ENCODE measurements around the gene CCNQ.

Gene CCNQ

GRCh38 chrX:153641627-153642026, 42.7 kb upstream of the CCNQ start:
- Histone ChIP-seq H3K9ac (ENCODE audit: low read length) (no peak overlapping the region), H3K9me3 (ENCODE audit: low read length) (no peaks in the 10 kb centered on the region), H3K4me3 (ENCODE audit: low read depth in 1 of 2, low read length in 2 of 2) (no peak overlapping the region), H3K27ac (ENCODE audit: low read depth, low read length) (no peak overlapping the region), H3K36me3 (ENCODE audit: insufficient read depth, low read length) (no peaks in the 10 kb centered on the region), H3K27me3 (ENCODE audit: control insufficient read depth in 1 of 2, insufficient read depth in 2 of 2, low read length in 2 of 2) (peaks cover 28 to 66% of the 10 kb centered on the region in 2 donors), H3K4me1 (ENCODE audit: insufficient read depth, low read length) (no peaks in the 10 kb centered on the region)

DNA sequence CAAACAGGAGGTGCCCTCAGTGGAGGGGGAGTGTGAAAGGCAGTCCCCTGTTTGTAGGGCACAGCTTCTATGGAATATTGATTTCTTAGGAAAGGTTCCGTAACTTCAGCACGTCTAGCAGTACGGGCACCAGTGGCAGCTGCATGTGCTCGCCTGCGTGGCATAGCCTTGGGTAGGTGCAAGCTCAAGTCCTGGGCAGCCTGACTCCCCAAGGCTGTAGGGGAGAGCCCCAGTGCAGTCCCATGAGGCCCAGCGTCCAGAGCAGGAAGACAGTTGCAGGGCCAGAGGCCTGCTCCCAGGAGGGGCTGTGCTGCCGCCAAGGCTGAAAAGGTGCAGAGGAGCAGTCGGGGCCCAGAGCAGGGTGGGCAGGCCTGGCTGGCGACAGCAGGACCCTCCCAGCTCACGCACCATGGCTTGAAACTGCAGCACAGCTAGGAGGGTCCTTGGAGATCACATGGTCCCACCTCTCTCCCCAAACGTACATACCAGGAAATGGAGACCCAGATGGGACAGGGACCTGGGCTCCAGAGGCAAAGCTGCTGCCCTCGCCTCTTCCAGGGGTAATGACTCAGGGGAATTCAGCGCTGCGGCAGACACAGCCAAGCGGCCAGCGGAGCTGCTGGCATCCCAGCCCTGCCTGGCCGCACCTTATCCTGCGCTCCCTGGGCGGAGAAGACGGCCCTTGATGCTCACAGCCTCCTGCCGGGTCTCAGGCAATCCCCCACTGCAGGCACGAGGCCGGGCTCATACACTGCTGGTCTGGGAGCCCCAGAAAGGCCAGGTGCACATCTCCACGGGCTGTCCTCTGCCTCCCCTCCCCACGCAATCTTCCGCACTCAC, 42.0 kb upstream of the CCNQ start:
- Histone ChIP-seq H3K9ac (ENCODE audit: low read length) (no peak overlapping the region), H3K9me3 (ENCODE audit: low read length) (no peaks in the 10 kb centered on the region), H3K27me3 (ENCODE audit: control insufficient read depth in 1 of 2, insufficient read depth in 2 of 2, low read length in 2 of 2) (peaks cover 21 to 62% of the 10 kb centered on the region in 2 donors), H3K36me3 (ENCODE audit: insufficient read depth, low read length) (no peaks in the 10 kb centered on the region), H3K4me1 (ENCODE audit: insufficient read depth, low read length) (no peaks in the 10 kb centered on the region), H3K4me3 (ENCODE audit: low read depth in 1 of 2, low read length in 2 of 2) (no peak overlapping the region), H3K27ac (ENCODE audit: low read depth, low read length) (no peak overlapping the region)

DNA sequence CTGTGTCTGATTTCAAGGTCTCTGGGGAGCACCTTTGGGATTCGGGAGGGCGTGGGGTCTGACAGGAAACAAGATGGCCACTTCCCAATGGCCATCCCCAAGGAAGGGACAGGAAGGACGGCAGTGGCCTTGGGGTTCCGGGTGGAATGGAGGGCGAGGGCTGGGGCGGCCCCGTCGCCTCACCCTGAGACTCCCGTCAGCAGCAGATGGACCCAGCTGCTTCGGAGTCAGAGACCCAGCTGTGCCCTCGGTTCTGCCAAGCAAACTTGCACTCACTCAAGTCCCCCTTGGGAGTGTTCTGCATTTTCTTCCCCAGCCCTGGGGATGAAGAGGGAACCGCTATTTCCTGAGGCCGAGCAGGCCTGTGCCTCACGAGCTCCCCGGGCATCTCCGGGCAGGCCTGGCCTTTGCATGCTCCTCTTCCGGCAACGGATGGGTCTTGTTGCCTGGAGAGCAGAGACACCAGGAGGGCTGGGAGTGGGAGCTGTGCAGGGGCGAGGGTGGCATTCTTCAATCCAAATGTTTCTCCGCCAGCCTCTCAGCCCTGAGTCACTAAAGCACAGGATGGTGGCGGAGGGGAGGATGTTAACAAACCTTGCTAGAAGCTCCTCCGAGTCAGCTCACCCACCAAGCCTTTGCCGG, 41.2 kb upstream of the CCNQ start:
- Histone ChIP-seq H3K27me3 (ENCODE audit: control insufficient read depth in 1 of 2, insufficient read depth in 2 of 2, low read length in 2 of 2) (peaks cover 16 to 54% of the 10 kb centered on the region in 2 donors), H3K4me1 (ENCODE audit: insufficient read depth, low read length) (no peaks in the 10 kb centered on the region), H3K9me3 (ENCODE audit: low read length) (no peaks in the 10 kb centered on the region), H3K27ac (ENCODE audit: low read depth, low read length) (no peak overlapping the region), H3K4me3 (ENCODE audit: low read depth in 1 of 2, low read length in 2 of 2) (no peak overlapping the region), H3K36me3 (ENCODE audit: insufficient read depth, low read length) (no peaks in the 10 kb centered on the region), H3K9ac (ENCODE audit: low read length) (no peak overlapping the region)

DNA sequence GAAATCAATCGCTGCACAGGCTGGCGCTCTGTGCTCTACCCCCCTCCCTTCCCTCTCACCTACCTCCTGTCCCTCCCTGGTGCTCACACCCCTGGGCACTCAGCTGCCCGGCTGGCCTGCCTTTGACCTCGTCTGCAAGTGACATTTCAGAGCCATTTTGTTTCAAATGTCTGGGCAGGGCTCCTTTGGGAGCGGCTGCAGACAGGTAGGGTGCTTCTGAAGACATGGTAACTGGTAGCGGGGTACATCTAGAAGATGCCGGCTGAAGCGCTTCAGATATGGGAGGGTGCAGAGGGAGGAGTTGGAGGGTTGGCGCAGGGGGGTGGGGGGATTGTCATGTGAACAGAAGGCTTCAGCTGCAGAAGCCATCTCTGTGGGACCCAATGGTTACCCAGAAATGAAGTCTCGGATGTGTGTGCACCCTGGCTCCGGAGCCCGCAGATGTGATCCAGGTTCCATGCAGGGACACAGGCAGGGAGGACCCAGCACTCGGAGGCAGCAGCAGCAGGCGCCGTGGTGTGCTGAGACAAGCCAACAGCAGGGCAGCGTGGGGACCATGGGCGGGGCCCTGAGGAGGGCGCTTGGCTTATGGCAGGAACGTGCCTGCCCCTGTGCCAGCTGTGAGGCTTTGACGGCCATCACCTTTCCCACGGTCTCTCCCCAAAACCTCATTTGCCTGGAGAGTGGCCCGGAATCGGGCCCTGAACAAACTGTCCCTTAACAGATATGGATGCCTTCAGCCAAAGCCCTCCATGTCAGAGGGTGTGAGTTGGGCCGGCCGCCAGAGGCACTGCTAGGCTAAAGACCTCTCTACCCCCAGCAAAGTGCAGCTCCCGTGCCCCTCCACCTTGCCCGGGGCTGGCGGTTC, 40.5 kb upstream of the CCNQ start:
- H3K4me1 ChIP-seq (ENCODE audit: insufficient read depth, low read length): no peaks in the 10 kb centered on the region
- no peaks in the 10 kb centered on the region for H3K36me3 ChIP-seq (ENCODE audit: insufficient read depth, low read length)
- no peak overlapping the region for H3K9ac ChIP-seq (ENCODE audit: low read length)
- no peaks in the 10 kb centered on the region for H3K9me3 ChIP-seq (ENCODE audit: low read length)
- no peak overlapping the region for H3K4me3 ChIP-seq (ENCODE audit: low read depth in 1 of 2, low read length in 2 of 2)
- H3K27me3 ChIP-seq (ENCODE audit: control insufficient read depth in 1 of 2, insufficient read depth in 2 of 2, low read length in 2 of 2): peaks cover 9 to 47% of the 10 kb centered on the region in 2 donors
- H3K27ac ChIP-seq (ENCODE audit: low read depth, low read length): no peak overlapping the region

DNA sequence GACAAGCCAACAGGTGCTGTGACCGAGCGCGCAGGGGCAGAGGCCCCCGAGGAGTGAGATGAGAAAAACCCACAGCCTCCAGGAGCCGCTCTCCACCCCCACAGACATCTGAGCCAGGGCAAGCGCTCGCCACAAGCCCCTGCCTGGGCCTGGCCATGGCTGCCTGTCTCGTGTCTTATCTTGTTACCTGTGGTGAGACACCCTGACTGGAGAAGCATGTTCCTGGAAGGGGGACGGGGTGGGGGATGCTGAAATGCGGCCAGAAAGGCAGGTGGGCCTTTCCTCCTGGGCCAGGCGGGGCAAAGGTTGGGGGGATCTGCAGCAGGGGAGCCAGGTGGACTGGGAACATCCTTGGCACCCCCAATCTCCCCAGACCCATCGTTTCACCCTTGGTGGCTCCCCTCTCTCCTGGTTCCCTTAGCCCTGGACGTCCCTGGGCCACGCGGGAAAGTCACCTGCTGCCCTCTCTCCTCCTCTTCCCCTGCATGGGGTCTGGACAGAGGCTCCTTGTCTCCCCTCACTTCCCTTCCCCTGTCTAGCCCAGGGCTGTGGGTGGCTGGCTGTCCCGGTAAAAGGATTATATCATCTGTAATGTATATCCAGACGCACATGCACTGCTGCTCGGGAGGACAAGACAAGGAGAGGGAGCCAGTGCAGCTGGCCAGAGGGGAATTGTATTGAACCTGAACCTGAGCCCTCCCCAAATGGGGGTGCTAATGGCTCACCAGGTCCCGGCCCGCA, 39.7 kb upstream of the CCNQ start:
- Histone ChIP-seq H3K27me3 (ENCODE audit: control insufficient read depth in 1 of 2, insufficient read depth in 2 of 2, low read length in 2 of 2) (peaks cover 8 to 42% of the 10 kb centered on the region in 2 donors), H3K4me3 (ENCODE audit: low read depth in 1 of 2, low read length in 2 of 2) (no peak overlapping the region), H3K9ac (ENCODE audit: low read length) (no peak overlapping the region), H3K9me3 (ENCODE audit: low read length) (no peaks in the 10 kb centered on the region), H3K27ac (ENCODE audit: low read depth, low read length) (no peak overlapping the region), H3K36me3 (ENCODE audit: insufficient read depth, low read length) (no peaks in the 10 kb centered on the region), H3K4me1 (ENCODE audit: insufficient read depth, low read length) (no peaks in the 10 kb centered on the region)

GRCh38 chrX:153638041-153638371, 39.1 kb upstream of the CCNQ start:
- peaks cover 6 to 36% of the 10 kb centered on the region in 2 donors for H3K27me3 ChIP-seq (ENCODE audit: control insufficient read depth in 1 of 2, insufficient read depth in 2 of 2, low read length in 2 of 2)
- no peaks in the 10 kb centered on the region for H3K4me1 ChIP-seq (ENCODE audit: insufficient read depth, low read length)
- no peak overlapping the region for H3K9ac ChIP-seq (ENCODE audit: low read length)
- no peak overlapping the region for H3K27ac ChIP-seq (ENCODE audit: low read depth, low read length)
- no peak overlapping the region for H3K4me3 ChIP-seq (ENCODE audit: low read depth in 1 of 2, low read length in 2 of 2)
- H3K36me3 ChIP-seq (ENCODE audit: insufficient read depth, low read length): no peaks in the 10 kb centered on the region
- no peaks in the 10 kb centered on the region for H3K9me3 ChIP-seq (ENCODE audit: low read length)

DNA sequence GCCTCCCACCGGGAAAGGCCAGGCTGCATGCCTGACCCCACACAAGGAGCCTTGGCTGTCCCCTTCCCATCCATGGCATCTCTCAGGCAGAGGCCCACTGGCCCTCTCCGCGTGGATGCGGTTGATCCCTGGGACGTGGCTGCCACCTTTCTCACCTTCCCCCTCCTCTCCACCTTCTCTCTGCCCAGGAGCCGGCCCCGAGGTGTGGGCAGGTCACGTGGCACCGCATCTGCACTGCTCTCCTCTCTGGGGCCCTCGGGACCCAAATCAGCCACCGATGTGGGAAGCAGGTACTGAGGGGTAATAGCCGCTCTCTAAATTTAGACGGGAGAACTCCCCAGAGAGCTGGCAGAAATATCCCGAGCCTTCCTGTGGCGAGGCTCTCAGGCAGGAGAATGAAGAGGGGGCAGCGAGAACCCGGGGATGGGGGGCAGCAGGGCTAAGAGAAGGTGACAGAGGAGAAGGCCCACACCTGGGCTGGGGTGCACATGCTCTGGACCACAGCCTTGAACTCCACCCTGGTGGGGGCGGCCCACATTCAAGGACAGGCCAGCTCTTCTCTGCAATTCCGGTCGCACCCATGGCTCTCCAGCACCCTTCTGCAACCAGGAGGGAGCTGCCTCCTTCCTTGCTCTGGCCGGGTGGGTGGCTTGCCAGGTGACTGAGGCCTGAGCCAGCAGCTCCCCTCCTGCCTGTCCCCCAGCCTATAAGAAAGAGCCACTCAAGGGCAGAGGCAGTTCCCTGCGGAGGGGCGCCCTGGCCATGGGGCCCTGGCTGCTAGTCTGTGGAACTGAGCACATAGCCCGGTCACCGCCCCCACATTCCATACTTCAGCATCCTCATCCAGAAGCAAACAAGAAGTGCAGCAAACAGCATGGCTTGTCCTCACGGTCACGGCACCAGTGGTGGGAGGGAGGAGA, 38.4 kb upstream of the CCNQ start:
- Histone ChIP-seq H3K9me3 (ENCODE audit: low read length) (no peaks in the 10 kb centered on the region), H3K4me1 (ENCODE audit: insufficient read depth, low read length) (no peaks in the 10 kb centered on the region), H3K4me3 (ENCODE audit: low read depth in 1 of 2, low read length in 2 of 2) (no peak overlapping the region), H3K36me3 (ENCODE audit: insufficient read depth, low read length) (no peaks in the 10 kb centered on the region), H3K27ac (ENCODE audit: low read depth, low read length) (no peak overlapping the region), H3K9ac (ENCODE audit: low read length) (no peak overlapping the region), H3K27me3 (ENCODE audit: control insufficient read depth in 1 of 2, insufficient read depth in 2 of 2, low read length in 2 of 2) (peaks cover 5 to 30% of the 10 kb centered on the region in 2 donors)

DNA sequence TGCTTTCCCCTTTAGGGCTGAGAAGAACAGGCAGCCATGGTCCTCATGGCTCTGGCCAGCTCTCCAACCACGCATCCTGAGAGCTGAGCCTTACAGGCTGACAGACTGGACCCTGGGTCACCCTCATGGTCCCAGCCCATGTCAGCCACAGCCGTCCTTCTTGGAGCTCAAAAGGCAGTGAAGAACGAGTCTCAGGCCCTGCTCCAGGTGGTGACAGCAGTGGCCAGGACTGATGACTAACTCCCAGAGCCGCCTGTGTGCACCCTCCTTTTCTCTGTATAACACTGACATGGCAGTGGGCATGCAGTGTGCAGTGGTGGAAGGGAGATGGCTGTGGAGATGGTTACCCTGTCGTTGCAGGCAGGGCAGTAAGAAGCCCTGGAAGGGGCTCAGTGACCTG, 37.8 kb upstream of the CCNQ start:
- H3K9ac ChIP-seq (ENCODE audit: low read length): no peak overlapping the region
- no peak overlapping the region for H3K4me3 ChIP-seq (ENCODE audit: low read depth in 1 of 2, low read length in 2 of 2)
- H3K27me3 ChIP-seq (ENCODE audit: control insufficient read depth in 1 of 2, insufficient read depth in 2 of 2, low read length in 2 of 2): peaks cover 3 to 26% of the 10 kb centered on the region in 2 donors
- no peaks in the 10 kb centered on the region for H3K36me3 ChIP-seq (ENCODE audit: insufficient read depth, low read length)
- H3K27ac ChIP-seq (ENCODE audit: low read depth, low read length): no peak overlapping the region
- no peaks in the 10 kb centered on the region for H3K9me3 ChIP-seq (ENCODE audit: low read length)
- no peaks in the 10 kb centered on the region for H3K4me1 ChIP-seq (ENCODE audit: insufficient read depth, low read length)

DNA sequence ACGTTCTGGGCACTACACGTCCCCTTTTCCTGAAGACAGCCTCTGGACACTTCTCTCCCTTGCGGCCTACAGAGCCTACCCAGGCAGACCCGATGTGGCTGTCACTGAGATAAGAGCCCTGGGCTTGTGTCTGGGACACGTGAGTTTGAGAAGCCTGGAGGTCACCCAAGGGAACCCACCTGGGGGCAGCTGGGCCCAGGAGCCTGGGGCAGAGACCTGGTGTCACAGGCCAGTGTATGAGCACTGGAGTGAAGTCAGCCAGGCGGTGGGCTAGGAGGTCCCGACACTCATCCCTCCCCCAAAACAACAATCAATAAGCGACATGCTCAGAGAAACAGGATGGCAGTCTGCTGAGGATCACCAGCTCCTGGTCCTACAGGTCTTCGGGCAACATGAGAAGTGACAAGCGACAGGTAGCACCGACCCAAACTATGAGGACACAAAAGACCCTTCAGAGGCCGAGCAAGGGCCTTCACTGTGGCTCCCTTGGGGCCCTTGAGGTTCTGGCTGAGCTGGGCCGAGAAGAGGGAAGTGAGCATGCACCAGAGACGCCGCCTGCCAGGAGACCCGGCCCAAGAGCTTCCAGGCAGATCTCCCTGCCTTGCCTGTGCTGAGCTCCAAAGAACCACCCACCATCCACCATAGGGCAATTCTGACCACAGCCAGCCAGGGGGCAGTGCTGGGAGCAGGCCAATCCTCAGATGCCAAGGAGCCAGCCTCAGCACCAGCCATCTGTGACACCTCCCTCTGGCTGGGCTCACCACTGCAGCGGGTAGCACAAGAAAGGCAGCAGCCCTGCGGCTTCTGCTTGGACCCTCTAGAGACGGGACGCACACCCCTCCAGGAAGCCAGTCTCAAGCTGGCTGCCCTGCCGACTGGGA, 37.1 kb upstream of the CCNQ start:
- Histone ChIP-seq H3K9ac (ENCODE audit: low read length) (no peak overlapping the region), H3K9me3 (ENCODE audit: low read length) (no peaks in the 10 kb centered on the region), H3K4me1 (ENCODE audit: insufficient read depth, low read length) (no peaks in the 10 kb centered on the region), H3K4me3 (ENCODE audit: low read depth in 1 of 2, low read length in 2 of 2) (no peak overlapping the region), H3K36me3 (ENCODE audit: insufficient read depth, low read length) (no peaks in the 10 kb centered on the region), H3K27me3 (ENCODE audit: control insufficient read depth in 1 of 2, insufficient read depth in 2 of 2, low read length in 2 of 2) (peaks cover 0 to 19% of the 10 kb centered on the region in 2 donors), H3K27ac (ENCODE audit: low read depth, low read length) (no peak overlapping the region)

DNA sequence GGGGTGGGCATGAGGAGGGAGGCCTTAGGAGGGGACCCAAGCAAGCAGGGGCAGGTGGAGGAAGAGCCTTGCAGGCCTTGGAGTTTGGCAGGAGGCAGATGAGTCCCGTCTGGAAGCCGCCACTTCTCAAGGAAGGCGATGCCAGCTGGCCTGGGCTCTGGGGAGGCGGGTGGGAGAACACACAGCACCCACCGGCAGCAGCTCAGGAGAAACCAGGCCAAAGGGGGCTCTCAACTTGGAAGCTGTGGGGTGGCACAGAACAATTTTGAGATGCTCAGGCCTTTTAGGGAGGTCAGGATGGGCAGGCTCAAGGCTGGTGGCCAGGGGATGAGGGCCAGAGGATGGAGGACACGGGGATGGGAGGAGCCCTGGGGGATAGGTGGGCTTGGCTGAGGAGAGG, 36.4 kb upstream of the CCNQ start:
- Histone ChIP-seq H3K4me3 (ENCODE audit: low read depth in 1 of 2, low read length in 2 of 2) (no peak overlapping the region), H3K4me1 (ENCODE audit: insufficient read depth, low read length) (no peaks in the 10 kb centered on the region), H3K36me3 (ENCODE audit: insufficient read depth, low read length) (no peaks in the 10 kb centered on the region), H3K27me3 (ENCODE audit: control insufficient read depth in 1 of 2, insufficient read depth in 2 of 2, low read length in 2 of 2) (peaks cover 0 to 13% of the 10 kb centered on the region in 2 donors), H3K27ac (ENCODE audit: low read depth, low read length) (no peak overlapping the region), H3K9ac (ENCODE audit: low read length) (no peak overlapping the region), H3K9me3 (ENCODE audit: low read length) (no peaks in the 10 kb centered on the region)
